NCI-H1436 treated with DMSO at 0.1 percent for 48 hours (cell line): ENCODE results near the gene PSMB11.

Experiments used
- DNase-seq: peaks from one replicate; lab custom pipeline; 2025; lab: John Stamatoyannopoulos, UW

The PSMB11 gene

GRCh38 chr14:23044840-23045239, 2.8 kb downstream of the PSMB11 start:
- no peak for DNase-seq

DNA sequence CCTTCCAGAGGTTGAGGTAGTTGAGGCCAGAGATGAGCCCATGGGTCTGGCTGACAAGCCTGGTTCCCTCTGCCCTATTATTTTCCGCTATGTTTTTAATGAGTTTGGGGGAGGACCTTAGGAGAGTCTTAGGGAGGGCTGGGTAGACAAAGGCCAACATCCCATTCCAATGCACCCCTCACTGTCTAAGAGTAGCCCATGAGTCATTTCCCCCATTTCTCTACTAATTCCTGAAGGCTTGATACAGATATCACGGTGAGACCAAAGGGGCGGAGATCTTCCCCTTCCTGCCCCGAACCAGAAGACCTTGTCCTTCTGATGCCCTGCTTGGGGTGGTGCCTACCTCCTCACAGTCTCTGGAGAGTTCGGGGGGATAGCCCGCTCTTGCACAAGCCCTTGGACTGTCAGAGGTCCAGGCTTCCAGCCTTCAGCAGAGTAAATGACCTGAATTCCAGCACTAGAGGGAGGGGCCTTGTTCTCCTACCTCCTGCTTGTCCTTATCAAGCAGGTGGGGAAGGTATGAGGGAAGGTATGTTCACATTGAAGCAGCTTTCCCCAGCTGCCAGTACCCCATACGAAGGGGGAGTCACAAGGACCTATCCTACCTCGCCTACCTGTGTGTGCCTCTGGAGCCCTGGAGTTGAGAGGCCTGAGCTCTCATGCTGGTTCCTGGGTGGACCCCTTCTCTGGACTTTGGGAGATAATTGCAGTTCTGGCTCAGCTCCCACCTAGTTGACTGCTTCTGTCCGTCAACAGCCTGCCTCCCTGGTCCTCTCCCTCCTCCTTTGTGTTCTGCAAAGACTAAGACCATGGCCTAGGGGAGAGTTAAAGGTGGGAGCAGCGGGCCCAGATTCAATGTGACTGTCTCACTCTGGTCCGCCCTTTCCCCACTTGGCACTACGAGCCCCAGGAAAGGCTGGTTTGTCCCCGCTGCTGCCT, 3.7 kb downstream of the PSMB11 start:
- no peak for DNase-seq

- no peak for DNase-seq
Observed at GRCh38 chr14:23047034-23047634, 5.1 kb downstream of the PSMB11 start.

GRCh38 chr14:23047751-23048693, 6.0 kb downstream of the PSMB11 start:
- no peak for DNase-seq

DNA sequence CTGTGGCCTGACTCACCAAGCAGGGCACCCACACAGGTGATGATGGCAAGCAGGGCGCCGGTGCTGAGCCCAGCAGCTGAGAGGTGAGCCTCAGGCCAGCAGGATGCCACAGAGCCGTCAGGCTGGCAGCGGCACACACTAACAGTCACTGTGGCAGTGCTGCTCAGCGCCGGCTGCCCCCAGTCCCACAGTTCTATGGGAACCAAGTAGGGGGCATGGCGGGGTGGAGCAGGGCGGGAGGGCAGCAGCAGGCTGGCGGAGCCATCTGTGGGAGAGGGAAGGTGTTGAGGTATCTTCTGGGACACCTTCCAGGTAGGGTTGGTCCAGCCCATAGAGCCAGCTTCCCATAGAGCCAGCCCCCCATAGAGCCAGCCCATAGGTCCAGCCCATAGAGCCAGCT, 7.0 kb downstream of the PSMB11 start:
- DNase-seq = no peak

DNA sequence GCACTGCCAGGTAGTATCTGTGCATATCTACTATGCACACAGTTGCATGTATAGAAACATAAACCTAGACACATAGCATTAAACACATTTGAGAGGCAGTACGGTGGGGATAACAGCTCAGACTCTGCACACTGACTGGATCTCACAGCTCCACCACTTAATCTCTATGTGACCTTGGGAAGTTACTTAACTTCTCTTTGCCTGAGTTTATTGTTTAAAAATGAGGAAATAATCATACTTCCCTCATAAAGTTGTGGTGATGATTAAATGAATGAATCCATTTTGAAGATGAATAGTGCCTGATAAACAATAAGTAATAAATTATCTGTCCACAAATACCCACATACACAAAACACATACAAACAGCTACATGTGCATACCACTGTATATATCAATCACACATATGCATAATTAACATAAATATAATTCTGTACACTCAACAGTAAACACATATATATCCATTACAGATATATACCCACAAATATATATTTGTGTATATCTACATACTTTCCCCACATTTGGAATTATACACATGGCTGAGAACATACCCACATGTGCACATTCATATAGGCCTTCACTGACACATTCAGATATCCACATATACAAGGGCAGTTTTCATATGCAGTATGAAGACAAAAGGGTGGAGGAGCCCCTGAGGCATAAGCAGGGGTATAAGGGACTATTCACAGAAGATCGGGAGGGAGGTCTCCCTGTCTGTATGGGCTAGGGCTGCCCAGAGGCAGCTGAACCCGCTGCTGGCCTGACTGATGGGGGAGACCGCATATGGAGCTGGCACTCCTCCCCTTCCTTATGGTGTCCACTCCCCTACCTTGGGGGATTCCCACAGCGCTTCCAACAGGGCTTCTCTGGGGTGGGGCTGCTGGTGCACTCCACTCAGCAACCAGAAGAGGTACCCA, 9.4 kb downstream of the PSMB11 start:
- DNase-seq = no peak

DNA sequence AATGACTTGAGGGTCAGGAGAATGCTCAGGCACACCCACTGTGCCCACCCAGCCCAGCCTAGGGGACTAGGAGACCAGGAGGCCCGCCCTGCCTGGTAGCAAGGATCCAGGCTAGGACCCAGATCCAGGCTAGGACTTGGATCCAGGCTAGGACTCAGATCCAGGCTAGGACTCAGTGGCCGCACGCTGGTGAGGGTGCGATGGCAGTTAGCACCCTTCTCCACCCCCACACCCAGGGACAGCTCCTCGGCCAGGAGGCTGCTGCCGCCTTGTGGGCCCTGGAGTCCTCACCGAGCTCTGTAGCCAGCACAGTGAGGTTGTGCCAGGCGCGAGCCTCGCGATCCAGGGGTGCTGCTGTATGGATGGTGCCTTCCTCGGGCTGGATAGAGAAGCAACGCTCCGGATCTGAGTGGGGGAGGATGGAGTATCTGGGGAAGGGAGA, 10.2 kb downstream of the PSMB11 start:
- DNase-seq = no peak

GRCh38 chr14:23052671-23053070, 10.7 kb downstream of the PSMB11 start:
- no peak for DNase-seq

- no peak for DNase-seq
Observed at GRCh38 chr14:23053426-23053825, 11.4 kb downstream of the PSMB11 start.

DNA sequence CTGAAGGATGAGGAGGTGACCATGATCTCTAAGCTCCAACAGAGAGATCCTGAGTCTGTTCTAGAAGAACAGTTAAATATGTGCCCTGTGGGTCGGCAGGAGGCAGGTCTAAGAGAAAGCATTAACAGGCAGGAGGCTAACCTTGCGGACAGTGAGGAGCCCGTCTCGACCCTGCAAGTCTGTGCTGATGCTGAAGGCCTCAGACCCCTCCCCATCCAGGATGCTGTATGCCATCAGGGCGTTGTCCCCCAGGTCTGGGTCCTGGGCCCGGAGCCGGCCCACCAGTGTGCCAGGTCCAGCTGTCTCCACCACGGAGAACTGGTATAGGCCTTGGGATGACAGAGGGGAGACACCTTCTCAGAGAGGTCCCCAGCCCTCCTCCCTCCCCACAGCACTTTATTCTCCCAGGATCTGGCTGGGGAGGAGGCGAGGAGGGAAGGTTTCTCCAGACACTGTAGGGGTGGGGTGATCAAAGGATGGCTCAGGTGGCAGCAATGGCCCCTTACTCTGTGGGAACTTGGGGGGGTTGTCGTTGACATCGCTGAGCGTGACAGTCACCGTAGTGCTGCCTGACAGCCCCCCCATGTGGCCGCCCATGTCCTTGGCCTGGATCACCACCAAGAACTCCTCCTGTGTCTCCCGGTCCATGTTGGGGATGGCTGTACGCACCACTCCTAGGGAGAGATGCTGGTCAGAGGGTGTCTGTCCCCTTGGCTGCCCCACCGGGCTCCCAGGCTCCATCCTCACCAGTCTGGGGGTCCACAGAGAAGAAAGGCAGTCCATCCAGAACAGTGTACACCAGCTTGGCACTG, 12.2 kb downstream of the PSMB11 start:
- no peak for DNase-seq

- no peak for DNase-seq
Observed at GRCh38 chr14:23055147-23055550, 13.1 kb downstream of the PSMB11 start.

DNA sequence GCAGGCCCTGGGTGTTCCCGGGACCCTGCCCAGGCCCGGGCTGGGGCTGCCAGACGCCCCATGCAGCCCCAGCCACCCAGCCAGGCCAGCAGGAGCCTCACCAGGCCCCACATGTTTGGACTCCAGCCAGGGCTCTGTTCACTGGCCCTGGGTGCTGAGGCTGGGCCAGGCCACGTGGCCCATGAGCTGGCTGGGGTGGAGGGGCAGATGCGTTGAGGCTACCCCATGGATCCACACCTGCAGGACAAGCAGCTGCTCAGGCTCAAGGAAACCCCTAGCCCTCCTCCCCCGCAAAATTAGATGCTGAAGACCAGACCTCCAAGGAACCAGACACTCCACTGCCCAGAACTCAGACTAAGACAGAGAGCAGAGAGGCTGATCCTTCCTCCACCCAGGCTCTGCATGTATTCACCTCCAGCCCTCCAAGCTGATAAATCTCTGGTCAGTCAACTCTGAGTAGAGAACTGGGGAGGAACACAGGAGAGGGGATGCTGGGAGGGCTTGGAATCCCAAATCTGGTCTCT, 13.7 kb downstream of the PSMB11 start:
- DNase-seq = no peak

- no peak for DNase-seq
Observed at GRCh38 chr14:23056145-23056955, 14.3 kb downstream of the PSMB11 start.

DNA sequence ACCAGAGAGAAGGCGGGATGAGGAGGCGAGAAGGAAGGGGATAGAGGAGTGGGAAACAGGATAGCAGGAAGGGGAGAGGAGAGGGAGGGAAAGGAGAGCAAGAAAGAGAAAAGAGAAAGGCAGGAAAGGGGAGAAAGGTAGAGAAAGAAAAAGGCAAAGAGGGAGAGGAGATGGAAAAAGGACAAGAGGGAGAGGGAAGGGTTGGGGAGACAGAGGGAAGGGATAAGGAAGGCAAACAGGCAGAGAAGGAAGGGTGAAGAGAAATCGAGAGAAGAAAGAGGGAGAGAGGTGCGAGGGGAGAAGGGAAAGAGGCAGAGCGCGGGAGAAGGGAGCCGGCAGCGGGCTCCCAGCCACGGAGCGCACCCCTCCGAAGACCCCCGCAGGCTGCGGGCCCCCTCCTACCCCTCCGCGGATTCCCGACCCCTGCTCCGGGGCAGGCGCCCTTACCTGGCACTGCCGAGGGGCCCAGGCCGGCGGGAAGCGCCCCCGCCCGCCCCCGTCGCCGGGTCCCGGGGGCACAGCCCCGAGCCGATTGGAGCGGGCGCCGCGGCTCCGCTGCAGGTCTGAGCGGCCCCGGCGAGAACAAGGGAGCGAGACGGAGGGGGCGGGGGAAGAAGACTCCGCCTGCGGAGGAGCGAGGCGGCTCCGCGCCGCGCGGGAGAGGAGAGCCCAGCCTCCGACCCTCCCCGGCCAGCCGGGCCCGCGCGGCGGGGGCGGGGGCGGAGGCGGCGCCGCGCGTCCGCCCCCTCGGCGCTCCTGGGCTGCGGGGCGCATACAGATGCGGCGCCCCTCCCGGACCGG, 15.1 kb downstream of the PSMB11 start, which contains the start of gene CDH24:
CDH24 (minus strand) TSS at position 565 of the 801 bp plus-strand sequence. CDS start 1,787 bp downstream, outside the sequence.
- no peak for DNase-seq

DNA sequence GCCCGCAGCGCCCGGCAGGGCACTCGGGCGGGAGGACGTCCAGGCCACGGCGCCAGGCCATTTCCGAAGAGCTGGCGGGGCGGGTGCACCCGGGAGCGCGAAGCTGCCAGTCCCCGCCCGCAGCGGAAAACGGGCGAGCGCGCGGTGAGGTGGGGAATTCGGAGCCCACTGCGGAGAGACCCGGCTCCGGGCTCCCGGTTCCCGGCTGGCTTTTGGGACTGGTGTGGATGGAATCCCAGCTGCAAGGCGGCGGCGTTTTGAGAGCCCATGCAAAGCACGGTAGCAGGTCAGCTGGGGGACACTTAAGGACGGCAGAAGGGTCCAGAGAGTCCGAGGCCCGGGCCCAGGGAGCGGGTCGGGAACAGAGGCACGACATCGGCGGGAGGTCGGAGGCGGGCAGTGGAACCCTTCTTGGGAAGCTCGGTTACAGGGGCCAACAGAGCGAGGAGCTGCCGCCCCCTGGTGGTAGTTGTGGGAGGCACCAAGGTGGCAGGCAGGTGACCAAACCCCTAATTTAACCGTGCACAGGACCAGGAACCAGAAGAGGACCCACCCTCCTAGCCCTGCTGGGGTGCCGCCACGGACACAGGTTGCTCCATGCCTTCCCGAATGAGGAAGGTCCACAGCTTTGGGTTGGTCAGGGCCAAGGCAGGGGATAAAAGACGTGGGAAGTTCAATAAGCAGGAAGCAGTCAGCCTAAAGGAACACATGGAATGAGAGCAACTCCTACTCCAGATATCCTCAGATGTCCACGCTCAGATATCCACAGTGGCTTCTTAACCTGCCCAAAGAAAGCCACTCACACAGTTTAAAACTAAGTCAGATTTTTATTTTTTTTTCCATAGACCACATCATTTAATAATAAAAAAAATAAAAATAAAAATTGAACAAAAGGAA, 16.0 kb downstream of the PSMB11 start:
- DNase-seq = no peak

DNA sequence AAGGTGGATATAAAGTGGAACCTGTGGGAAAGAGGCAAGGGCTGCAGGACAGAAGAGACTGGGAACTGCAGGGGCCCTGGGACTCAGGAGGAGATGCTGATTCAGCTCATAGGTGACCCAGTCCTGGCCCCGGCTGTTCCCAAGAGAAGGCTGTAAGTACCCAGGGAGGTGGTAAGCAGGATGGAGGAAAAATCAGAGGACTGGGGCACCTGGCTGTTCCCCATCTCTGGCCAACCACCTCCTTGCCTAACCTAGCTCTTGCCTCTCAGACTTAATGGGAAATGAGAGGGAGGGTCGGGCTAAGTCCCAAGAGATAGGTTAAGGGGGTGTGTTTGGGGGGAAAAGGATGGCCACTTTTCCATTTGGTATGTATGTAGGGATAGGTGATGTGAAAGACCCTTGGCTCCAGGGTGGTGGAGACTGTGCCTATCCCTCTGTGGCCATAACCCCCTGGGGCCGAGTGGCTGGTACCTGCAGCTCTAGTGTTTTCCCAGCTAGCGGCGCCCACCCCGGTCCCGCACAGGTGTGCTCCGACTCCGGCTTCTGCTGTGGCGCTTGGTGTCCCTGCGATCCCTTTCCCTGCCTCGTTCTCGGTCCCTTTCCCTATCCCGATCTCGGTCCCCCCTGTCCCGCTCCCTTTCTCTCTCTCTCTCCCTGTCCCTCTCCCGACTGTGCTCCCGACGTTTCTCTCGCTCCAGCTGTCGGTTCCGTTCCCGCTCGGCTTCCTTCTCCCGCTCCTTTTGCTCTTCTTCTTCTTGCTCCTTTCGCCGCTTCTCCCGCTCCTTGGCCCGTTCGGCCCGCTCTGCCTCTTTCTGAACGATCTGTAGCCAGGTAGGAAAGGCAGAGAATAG, 16.9 kb downstream of the PSMB11 start:
- no peak for DNase-seq
